Keratinocyte (primary cell): ENCODE measurements around the gene ABCA3. TPM values are rescaled to one million over a fixed set of nuclear protein-coding genes. Genes with fewer than 3 reads are reported as not detected.

Experiments used
- DNase-seq: peaks from one replicate; pipeline ENCODE4 v3.0.0-alpha.2; 2011; ENCODE audit warnings: low read depth, missing footprints, low spot score
- FAIRE-seq: peaks from 2 replicates; lab custom pipeline; 2011; peaks lifted over from hg19 to GRCh38; lab: Jason Lieb, UNC
- H2AFZ ChIP-seq: 2 replicates; pipeline ENCODE4 v1.6.0; 2012; ENCODE audit warnings: low read length, control low read depth, inconsistent platforms; ENCODE audit not compliant: control insufficient read depth
- H3K27ac ChIP-seq: 2 replicates; pipeline ENCODE4 v1.5.1; 2011; ENCODE audit warnings: low read length; ENCODE audit not compliant: control insufficient read depth, insufficient read depth
- H3K27me3 ChIP-seq: 3 replicates; pipeline ENCODE4 v1.6.0; 2011; ENCODE audit warnings: low read length; ENCODE audit not compliant: control insufficient read depth, insufficient read depth; ENCODE audit errors: extremely low read depth
- H3K36me3 ChIP-seq, 2 experiments: 2 replicates in 1 of 2; 3 replicates in 1 of 2; pipeline ENCODE4 v1.5.1; 2011; ENCODE audit warnings: low read length in 2 of 2, mild to moderate bottlenecking in 1 of 2; ENCODE audit not compliant: control insufficient read depth in 2 of 2, insufficient read depth in 2 of 2; ENCODE audit errors: extremely low read depth in 1 of 2
- H3K4me1 ChIP-seq: 3 replicates; pipeline ENCODE4 v1.5.1; 2011; ENCODE audit warnings: low read length; ENCODE audit not compliant: control insufficient read depth, insufficient read depth; ENCODE audit errors: extremely low read depth
- H3K4me2 ChIP-seq: 3 replicates; pipeline ENCODE4 v1.6.0; 2011; ENCODE audit warnings: low read depth, low read length; ENCODE audit not compliant: control insufficient read depth, insufficient read depth; ENCODE audit errors: extremely low read depth
- H3K4me3 ChIP-seq, 3 experiments: fragments of 200-600 bp in 1 of 3; sonication (generic) in 1 of 3; 2 replicates in 2 of 3; 3 replicates in 1 of 3; pipeline ENCODE4 v1.5.1; 2011 to 2016; ENCODE audit warnings: low read length in 3 of 3, mild to moderate bottlenecking in 3 of 3, control low read depth in 2 of 3, inconsistent platforms in 1 of 3, low read depth in 1 of 3, mixed read lengths in 1 of 3, mixed run types in 1 of 3, moderate library complexity in 1 of 3; ENCODE audit not compliant: control insufficient read depth in 2 of 3, insufficient read depth in 2 of 3; ENCODE audit errors: extremely low read depth in 1 of 3
- H3K79me2 ChIP-seq: 2 replicates; pipeline ENCODE4 v1.6.0; 2012; ENCODE audit warnings: low read length; ENCODE audit not compliant: control insufficient read depth, insufficient read depth
- H3K9ac ChIP-seq: 3 replicates; pipeline ENCODE4 v1.6.0; 2011; ENCODE audit warnings: low read length; ENCODE audit not compliant: control insufficient read depth, insufficient read depth; ENCODE audit errors: extremely low read depth
- H3K9me1 ChIP-seq: 3 replicates; pipeline ENCODE4 v1.6.0; 2011; ENCODE audit warnings: low read length; ENCODE audit not compliant: control insufficient read depth, insufficient read depth; ENCODE audit errors: extremely low read depth
- H3K9me3 ChIP-seq: 2 replicates; pipeline ENCODE4 v1.5.1; 2012; ENCODE audit warnings: low read depth, low read length; ENCODE audit not compliant: control insufficient read depth
- H4K20me1 ChIP-seq: 3 replicates; pipeline ENCODE4 v1.6.0; 2011; ENCODE audit warnings: low read length; ENCODE audit not compliant: control insufficient read depth, insufficient read depth; ENCODE audit errors: extremely low read depth
- EZH2 ChIP-seq: IDR thresholded peaks from one replicate; pipeline ENCODE4 v1.6.1; 2012; ENCODE audit warnings: inconsistent platforms, mild to moderate bottlenecking, low read length, moderate library complexity
- dilution Hi-C: fragments of 300-500 bp; cut with MboI; formaldehyde crosslinking; loops from one replicate; pipeline ENCODE4 v1.7.0; 2020; ENCODE audit warnings: low sequenced_read_pairs; ENCODE audit not compliant: extremely low pct_ligation_motif_present
- polyA plus RNA-seq, 5 experiments: library from polyadenylated mRNA; depleted of rRNA in 3 of 5; stranded (reverse) in 3 of 5; stranded (forward) in 1 of 5; unstranded in 1 of 5; fragments of >200 nt; gene quantifications; 1 replicate in 1 of 5; 2 replicates in 3 of 5; 3 replicates in 1 of 5; pipeline versions ENCODE4 v1.2.1 to v1.2.3, GENCODE V29; 2011 to 2012; ENCODE audit warnings: missing spikeins in 2 of 5, low read depth in 1 of 5, low replicate concordance in 1 of 5
- TF ChIP-seq, protein P1 (sequence below), 3 experiments: IDR thresholded peaks in 1 of 3; conservative IDR thresholded peaks in 1 of 3; optimal IDR thresholded peaks in 1 of 3; 2 replicates in 2 of 3; 3 replicates in 1 of 3; pipeline versions ENCODE3 to v1.5.1; 2011; ENCODE audit warnings: low read length in 3 of 3, mild to moderate bottlenecking in 3 of 3, moderate library complexity in 2 of 3, control low read depth in 1 of 3, inconsistent platforms in 1 of 3; ENCODE audit not compliant: insufficient read depth in 2 of 3; ENCODE audit errors: extremely low read depth in 1 of 3

Gene ABCA3
- polyA plus RNA-seq, 1 donor (not counting 4 experiments of a cell fraction or from before 2014, with no cell fraction given): 0.08 TPM

DNA sequence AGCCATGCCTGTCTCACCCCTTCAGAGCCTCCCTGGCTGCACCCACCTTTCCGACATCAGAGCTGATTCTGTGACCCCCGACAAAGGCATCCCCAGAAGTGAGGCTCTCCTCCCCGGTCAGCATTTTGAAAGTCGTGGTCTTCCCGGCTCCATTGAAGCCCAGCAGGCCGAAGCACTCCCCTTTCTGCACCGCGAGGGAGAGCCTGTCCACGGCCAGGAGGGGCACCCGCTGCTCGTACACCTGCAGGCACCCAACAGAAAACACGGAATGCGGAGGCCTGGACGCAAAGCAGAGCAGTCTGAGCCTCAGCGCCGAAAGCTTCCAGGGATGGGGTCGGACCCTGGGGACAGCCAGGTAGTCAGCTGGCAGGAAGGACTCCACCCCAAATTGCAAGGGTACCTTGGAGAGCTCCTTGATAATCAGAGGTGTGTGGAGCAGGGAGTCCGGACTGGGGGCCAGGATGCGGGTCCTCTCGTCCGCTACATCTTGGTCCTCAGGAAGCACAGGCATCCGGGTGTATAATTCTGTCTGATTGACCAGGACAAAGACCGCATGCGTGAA, 59.5 kb downstream of the ABCA3 start:
- Histone ChIP-seq H3K4me3 (no peak overlapping the region), H3K27me3 (peaks cover 4% of the 10 kb centered on the region), H2AFZ (no peak overlapping the region), H3K9me3 (no peaks in the 10 kb centered on the region), H4K20me1 (no peaks in the 10 kb centered on the region), H3K9ac (no peak overlapping the region), H3K79me2 (no peaks in the 10 kb centered on the region), H3K4me2 (no peak overlapping the region), H3K4me1 (peaks cover 4% of the 10 kb centered on the region), H3K36me3 (no peaks in the 10 kb centered on the region), H3K9me1 (no peaks in the 10 kb centered on the region), H3K27ac (no peak overlapping the region)
- TF ChIP-seq, protein P1, sequence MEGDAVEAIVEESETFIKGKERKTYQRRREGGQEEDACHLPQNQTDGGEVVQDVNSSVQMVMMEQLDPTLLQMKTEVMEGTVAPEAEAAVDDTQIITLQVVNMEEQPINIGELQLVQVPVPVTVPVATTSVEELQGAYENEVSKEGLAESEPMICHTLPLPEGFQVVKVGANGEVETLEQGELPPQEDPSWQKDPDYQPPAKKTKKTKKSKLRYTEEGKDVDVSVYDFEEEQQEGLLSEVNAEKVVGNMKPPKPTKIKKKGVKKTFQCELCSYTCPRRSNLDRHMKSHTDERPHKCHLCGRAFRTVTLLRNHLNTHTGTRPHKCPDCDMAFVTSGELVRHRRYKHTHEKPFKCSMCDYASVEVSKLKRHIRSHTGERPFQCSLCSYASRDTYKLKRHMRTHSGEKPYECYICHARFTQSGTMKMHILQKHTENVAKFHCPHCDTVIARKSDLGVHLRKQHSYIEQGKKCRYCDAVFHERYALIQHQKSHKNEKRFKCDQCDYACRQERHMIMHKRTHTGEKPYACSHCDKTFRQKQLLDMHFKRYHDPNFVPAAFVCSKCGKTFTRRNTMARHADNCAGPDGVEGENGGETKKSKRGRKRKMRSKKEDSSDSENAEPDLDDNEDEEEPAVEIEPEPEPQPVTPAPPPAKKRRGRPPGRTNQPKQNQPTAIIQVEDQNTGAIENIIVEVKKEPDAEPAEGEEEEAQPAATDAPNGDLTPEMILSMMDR (optimal IDR thresholded peaks at IDR 0.05 in 1 of 3, IDR thresholded peaks at IDR 0.05 in 1 of 3, conservative IDR thresholded peaks at IDR 0.05 in 1 of 3; ENCODE audit: extremely low read depth in 1 of 3, insufficient read depth in 2 of 3, low read length in 3 of 3): no peak
- no peak for TF ChIP-seq EZH2
- dilution Hi-C loops: no loop called here
- no peak for DNase-seq
- no peak for FAIRE-seq

DNA sequence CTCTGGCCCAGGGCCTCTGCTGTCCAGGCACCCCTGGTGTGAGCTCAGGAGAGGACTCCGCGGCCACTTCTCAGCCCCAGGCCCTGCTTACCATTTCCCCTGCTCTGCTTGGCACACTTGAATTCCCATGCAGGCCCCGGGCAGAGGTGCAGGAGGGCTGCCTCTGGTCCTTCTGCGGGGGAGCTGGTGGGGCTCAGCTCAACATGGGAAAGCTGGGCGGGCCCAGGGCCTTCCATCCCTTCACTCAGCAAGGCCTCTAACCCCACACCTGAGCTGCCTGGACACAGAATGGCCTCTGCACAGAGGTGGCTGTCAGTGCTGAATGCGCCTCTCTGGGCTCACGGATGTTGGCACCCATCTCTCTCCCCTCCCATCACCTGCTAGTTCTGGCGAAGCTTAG, 60.1 kb downstream of the ABCA3 start:
- H3K9ac ChIP-seq: no peak overlapping the region
- dilution Hi-C loops: no loop called here
- H3K4me3 ChIP-seq: no peak overlapping the region
- DNase-seq: no peak
- no peak overlapping the region for H2AFZ ChIP-seq
- TF ChIP-seq, protein P1 (optimal IDR thresholded peaks at IDR 0.05 in 1 of 3, IDR thresholded peaks at IDR 0.05 in 1 of 3, conservative IDR thresholded peaks at IDR 0.05 in 1 of 3; ENCODE audit: extremely low read depth in 1 of 3, insufficient read depth in 2 of 3, low read length in 3 of 3): no peak
- TF ChIP-seq EZH2: no peak
- H3K4me2 ChIP-seq: no peak overlapping the region
- no peak overlapping the region for H3K27ac ChIP-seq
- no peaks in the 10 kb centered on the region for H3K27me3 ChIP-seq
- no peaks in the 10 kb centered on the region for H3K79me2 ChIP-seq
- no peak for FAIRE-seq
- peaks cover 4% of the 10 kb centered on the region for H3K4me1 ChIP-seq
- H4K20me1 ChIP-seq: no peaks in the 10 kb centered on the region
- no peaks in the 10 kb centered on the region for H3K9me1 ChIP-seq
- H3K9me3 ChIP-seq: no peaks in the 10 kb centered on the region
- no peaks in the 10 kb centered on the region for H3K36me3 ChIP-seq
